H9 (cell line): ENCODE measurements around the gene DMRTC2. TPM values are rescaled to one million over a fixed set of nuclear protein-coding genes. Genes with fewer than 3 reads are reported as not detected.

ENCODE experiments used
- DNase-seq: peaks from one replicate; pipeline ENCODE4 v3.0.0-alpha.2; 2017
- H2AFZ ChIP-seq: one replicate; pipeline ENCODE4 v1.6.1; 2013; ENCODE audit warnings: mild to moderate bottlenecking, low read length, control low read depth, moderate library complexity
- H2AK5ac ChIP-seq: 2 replicates; pipeline ENCODE4 v1.6.1; 2013; ENCODE audit warnings: low read length, control low read depth, mixed read lengths; ENCODE audit not compliant: insufficient read length
- H2BK120ac ChIP-seq: one replicate; pipeline ENCODE4 v1.6.1; 2013; ENCODE audit warnings: low read depth, mild to moderate bottlenecking, low read length, control low read depth, inconsistent platforms; ENCODE audit not compliant: poor library complexity, severe bottlenecking
- H2BK12ac ChIP-seq: 2 replicates; pipeline ENCODE4 v1.6.1; 2013; ENCODE audit warnings: low read length, control low read depth, mixed read lengths, low read depth; ENCODE audit not compliant: insufficient read length
- H2BK15ac ChIP-seq: 2 replicates; pipeline ENCODE4 v1.6.1; 2013; ENCODE audit warnings: low read depth, low read length, control low read depth
- H2BK20ac ChIP-seq: one replicate; pipeline ENCODE4 v1.6.1; 2013; ENCODE audit warnings: low read depth, mild to moderate bottlenecking, low read length, control low read depth, inconsistent platforms; ENCODE audit not compliant: poor library complexity, severe bottlenecking
- H2BK5ac ChIP-seq: 2 replicates; pipeline ENCODE4 v1.6.1; 2013; ENCODE audit warnings: low read length, control low read depth, mixed read lengths; ENCODE audit not compliant: insufficient read length
- H3K14ac ChIP-seq: 2 replicates; pipeline ENCODE4 v1.6.1; 2013; ENCODE audit warnings: low read length, control low read depth; ENCODE audit not compliant: insufficient read depth
- H3K18ac ChIP-seq: 2 replicates; pipeline ENCODE4 v1.6.1; 2013; ENCODE audit warnings: low read depth, mild to moderate bottlenecking, mixed read lengths, low read length, control low read depth; ENCODE audit not compliant: insufficient read length
- H3K23ac ChIP-seq: 2 replicates; pipeline ENCODE4 v1.6.1; 2013; ENCODE audit warnings: low read length, control low read depth, mixed read lengths, low read depth; ENCODE audit not compliant: insufficient read length
- H3K23me2 ChIP-seq: 2 replicates; pipeline ENCODE4 v1.6.1; 2013; ENCODE audit warnings: low read depth, mild to moderate bottlenecking, mixed read lengths, low read length, control low read depth; ENCODE audit not compliant: insufficient read length, poor library complexity, severe bottlenecking
- H3K27ac ChIP-seq: 2 replicates; pipeline ENCODE4 v1.5.1; 2013; ENCODE audit warnings: low read length, control low read depth, mixed read lengths, low read depth; ENCODE audit not compliant: insufficient read length
- H3K27me3 ChIP-seq: 2 replicates; pipeline ENCODE4 v1.6.1; 2013; ENCODE audit warnings: low read length, control low read depth, inconsistent platforms; ENCODE audit not compliant: insufficient read depth
- H3K4ac ChIP-seq: 2 replicates; pipeline ENCODE4 v1.6.1; 2013; ENCODE audit warnings: low read depth, mild to moderate bottlenecking, control low read depth, inconsistent platforms, low read length, moderate library complexity
- H3K4me1 ChIP-seq: 2 replicates; pipeline ENCODE4 v1.6.1; 2013; ENCODE audit warnings: low read length, control low read depth, inconsistent platforms; ENCODE audit not compliant: insufficient read depth
- H3K4me2 ChIP-seq: 2 replicates; pipeline ENCODE4 v1.6.1; 2013; ENCODE audit warnings: low read length, control low read depth, mixed read lengths; ENCODE audit not compliant: insufficient read length, insufficient read depth
- H3K56ac ChIP-seq: 2 replicates; pipeline ENCODE4 v1.6.1; 2013; ENCODE audit warnings: low read depth, mild to moderate bottlenecking, mixed read lengths, low read length, control low read depth; ENCODE audit not compliant: insufficient read length
- H3K79me1 ChIP-seq: 2 replicates; pipeline ENCODE4 v1.6.1; 2013; ENCODE audit warnings: low read depth, mild to moderate bottlenecking, moderate library complexity, low read length, control low read depth, inconsistent platforms; ENCODE audit not compliant: insufficient read depth, poor library complexity, severe bottlenecking
- H3K79me2 ChIP-seq: 2 replicates; pipeline ENCODE4 v1.6.1; 2013; ENCODE audit warnings: low read length, control low read depth, inconsistent platforms; ENCODE audit not compliant: insufficient read depth
- H3K9ac ChIP-seq: 2 replicates; pipeline ENCODE4 v1.6.1; 2013; ENCODE audit warnings: low read length, control low read depth, mixed read lengths; ENCODE audit not compliant: insufficient read length; ENCODE audit errors: extremely low read depth
- H3K9me3 ChIP-seq: one replicate; pipeline ENCODE4 v1.6.1; 2013; ENCODE audit warnings: low read depth, low read length, inconsistent platforms; ENCODE audit not compliant: control insufficient read depth
- H3T11ph ChIP-seq: one replicate; pipeline ENCODE4 v1.6.1; 2013; ENCODE audit warnings: mild to moderate bottlenecking, low read length, control low read depth, inconsistent platforms
- H4K20me1 ChIP-seq: one replicate; pipeline ENCODE4 v1.6.1; 2013; ENCODE audit not compliant: control insufficient read depth, insufficient read length, insufficient read depth
- H4K5ac ChIP-seq: 2 replicates; pipeline ENCODE4 v1.6.1; 2013; ENCODE audit warnings: low read depth, mild to moderate bottlenecking, mixed read lengths, low read length, control low read depth; ENCODE audit not compliant: insufficient read length
- H4K8ac ChIP-seq: replicated peaks from 2 replicates; pipeline ENCODE4 v1.6.1; 2013; ENCODE audit warnings: low read length, control low read depth, mixed read lengths, low read depth; ENCODE audit not compliant: insufficient read length
- H4K91ac ChIP-seq: 2 replicates; pipeline ENCODE4 v1.6.1; 2013; ENCODE audit warnings: low read depth, mild to moderate bottlenecking, moderate library complexity, mixed read lengths, low read length, control low read depth; ENCODE audit not compliant: insufficient read length
- H3K27ac Mint-ChIP-seq, 3 experiments: 2 replicates in 2 of 3; 3 replicates in 1 of 3; pipeline ENCODE4 v1.8.0; 2020 to 2021; ENCODE audit warnings: mixed read lengths in 3 of 3, mild to moderate bottlenecking in 1 of 3, moderate library complexity in 1 of 3
- H3K27me3 Mint-ChIP-seq: 2 replicates; pipeline ENCODE4 v1.8.0; 2021; ENCODE audit warnings: low read depth, mild to moderate bottlenecking, moderate library complexity, mixed read lengths
- H3K36me3 Mint-ChIP-seq, 3 experiments: 2 replicates in 2 of 3; 3 replicates in 1 of 3; pipeline ENCODE4 v1.8.0; 2020 to 2021; ENCODE audit warnings: low read depth in 3 of 3, mixed read lengths in 3 of 3; ENCODE audit not compliant: insufficient read depth in 1 of 3
- H3K4me1 Mint-ChIP-seq, 2 experiments: 2 replicates each; pipeline ENCODE4 v1.8.0; 2020; ENCODE audit warnings: mixed read lengths in 2 of 2
- H3K4me3 Mint-ChIP-seq, 2 experiments: 2 replicates in 1 of 2; 3 replicates in 1 of 2; pipeline ENCODE4 v1.8.0; 2020 to 2021; ENCODE audit warnings: mild to moderate bottlenecking in 2 of 2, mixed read lengths in 2 of 2, moderate library complexity in 1 of 2
- H3K9me3 Mint-ChIP-seq, 2 experiments: 2 replicates in 1 of 2; 3 replicates in 1 of 2; pipeline ENCODE4 v1.8.0; 2020; ENCODE audit warnings: mild to moderate bottlenecking in 2 of 2, mixed read lengths in 2 of 2, moderate library complexity in 1 of 2
- WGBS: extraction: QIAGEN DNeasy Blood & Tissue Kit; methylation state at CpG from one replicate; pipeline ENCODE4 v1.1.7; 2013; ENCODE audit warnings: missing lambda C conversion rate, low lambda C conversion rate, mixed read lengths; ENCODE audit not compliant: insufficient read length; ENCODE audit errors: extremely low coverage; 5-methylcytosine and 5-hydroxymethylcytosine counted together
- total RNA-seq: library from RNA; stranded (reverse); gene quantifications from 2 replicates; pipeline ENCODE4 v1.2.1, GENCODE V29; 2021
- TF ChIP-seq, protein P1 (sequence below): fragments of 200-600 bp; sonication (generic); conservative IDR thresholded peaks from 3 replicates; pipeline ENCODE4 v1.8.0; 2021; ENCODE audit warnings: antibody characterized with exemption, mild to moderate bottlenecking

The DMRTC2 gene
- total RNA-seq, 1 experiment from 2014 or later, result not detected

DNA sequence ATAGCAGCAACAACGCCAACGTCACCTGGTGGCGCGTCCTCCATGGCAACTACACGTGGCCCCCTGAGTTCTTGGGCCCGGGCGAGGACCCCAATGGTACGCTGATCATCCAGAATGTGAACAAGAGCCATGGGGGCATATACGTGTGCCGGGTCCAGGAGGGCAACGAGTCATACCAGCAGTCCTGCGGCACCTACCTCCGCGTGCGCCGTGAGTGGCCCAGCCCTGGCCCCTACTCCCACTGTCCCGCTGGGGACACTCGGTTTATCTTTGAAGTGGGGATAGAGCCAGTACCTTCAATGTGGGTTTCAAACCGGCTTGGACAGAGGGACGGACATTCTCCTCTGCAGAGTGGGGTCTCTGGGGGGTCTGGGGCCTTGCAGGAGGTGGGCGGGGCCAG lies 34.2 kb downstream of the DMRTC2 start:
- Histone ChIP-seq H3K4me2 (no peak overlapping the region), H2BK15ac (no peak overlapping the region), H4K8ac (no peak overlapping the region), H3K27ac (no peak overlapping the region), H3K79me2 (no peaks in the 10 kb centered on the region), H3K79me1 (no peaks in the 10 kb centered on the region), H3K9ac (no peak overlapping the region), H3T11ph (no peak overlapping the region), H3K23ac (no peak overlapping the region), H3K23me2 (peaks cover 15% of the 10 kb centered on the region), H3K9me3 (no peaks in the 10 kb centered on the region), H3K56ac (no peak overlapping the region), H4K91ac (no peak overlapping the region), H2BK12ac (no peak overlapping the region), H2BK5ac (no peak overlapping the region), H4K5ac (no peak overlapping the region), H3K4ac (no peak overlapping the region), H2AK5ac (no peak overlapping the region), H3K14ac (no peak overlapping the region), H3K4me1 (no peaks in the 10 kb centered on the region), H2BK20ac (no peak overlapping the region), H3K18ac (no peak overlapping the region), H2BK120ac (no peak overlapping the region), H4K20me1 (no peaks in the 10 kb centered on the region), H3K27me3 (no peaks in the 10 kb centered on the region; the same call in 1 of the 2 replicates), H2AFZ (no peak overlapping the region)
- Mint-ChIP-seq H3K9me3 (no peaks in the 10 kb centered on the region), H3K27ac (no peak overlapping the region), H3K27me3 (peaks cover 52% of the 10 kb centered on the region), H3K4me3 (no peak overlapping the region), H3K4me1 (peaks cover 6 to 26% of the 10 kb centered on the region in 2 experiments), H3K36me3 (no peaks in the 10 kb centered on the region; a peak in 1 of 7 replicates)
- TF ChIP-seq, protein P1, sequence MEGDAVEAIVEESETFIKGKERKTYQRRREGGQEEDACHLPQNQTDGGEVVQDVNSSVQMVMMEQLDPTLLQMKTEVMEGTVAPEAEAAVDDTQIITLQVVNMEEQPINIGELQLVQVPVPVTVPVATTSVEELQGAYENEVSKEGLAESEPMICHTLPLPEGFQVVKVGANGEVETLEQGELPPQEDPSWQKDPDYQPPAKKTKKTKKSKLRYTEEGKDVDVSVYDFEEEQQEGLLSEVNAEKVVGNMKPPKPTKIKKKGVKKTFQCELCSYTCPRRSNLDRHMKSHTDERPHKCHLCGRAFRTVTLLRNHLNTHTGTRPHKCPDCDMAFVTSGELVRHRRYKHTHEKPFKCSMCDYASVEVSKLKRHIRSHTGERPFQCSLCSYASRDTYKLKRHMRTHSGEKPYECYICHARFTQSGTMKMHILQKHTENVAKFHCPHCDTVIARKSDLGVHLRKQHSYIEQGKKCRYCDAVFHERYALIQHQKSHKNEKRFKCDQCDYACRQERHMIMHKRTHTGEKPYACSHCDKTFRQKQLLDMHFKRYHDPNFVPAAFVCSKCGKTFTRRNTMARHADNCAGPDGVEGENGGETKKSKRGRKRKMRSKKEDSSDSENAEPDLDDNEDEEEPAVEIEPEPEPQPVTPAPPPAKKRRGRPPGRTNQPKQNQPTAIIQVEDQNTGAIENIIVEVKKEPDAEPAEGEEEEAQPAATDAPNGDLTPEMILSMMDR, result no peak
- WGBS, result no CpG with 5 or more reads among the region's 21 CpGs
- DNase-seq, result no peak
